ENCODE results near the gene MAIP1.
A peak's percentile ranks its signal among the peaks of the same experiment; 100 is the strongest.
"Not testable (repeated sequence)": the region's sequence is repeated elsewhere in the genome, so short reads cannot be mapped to it uniquely, and the experiment has no call there.

The MAIP1 gene

DNA sequence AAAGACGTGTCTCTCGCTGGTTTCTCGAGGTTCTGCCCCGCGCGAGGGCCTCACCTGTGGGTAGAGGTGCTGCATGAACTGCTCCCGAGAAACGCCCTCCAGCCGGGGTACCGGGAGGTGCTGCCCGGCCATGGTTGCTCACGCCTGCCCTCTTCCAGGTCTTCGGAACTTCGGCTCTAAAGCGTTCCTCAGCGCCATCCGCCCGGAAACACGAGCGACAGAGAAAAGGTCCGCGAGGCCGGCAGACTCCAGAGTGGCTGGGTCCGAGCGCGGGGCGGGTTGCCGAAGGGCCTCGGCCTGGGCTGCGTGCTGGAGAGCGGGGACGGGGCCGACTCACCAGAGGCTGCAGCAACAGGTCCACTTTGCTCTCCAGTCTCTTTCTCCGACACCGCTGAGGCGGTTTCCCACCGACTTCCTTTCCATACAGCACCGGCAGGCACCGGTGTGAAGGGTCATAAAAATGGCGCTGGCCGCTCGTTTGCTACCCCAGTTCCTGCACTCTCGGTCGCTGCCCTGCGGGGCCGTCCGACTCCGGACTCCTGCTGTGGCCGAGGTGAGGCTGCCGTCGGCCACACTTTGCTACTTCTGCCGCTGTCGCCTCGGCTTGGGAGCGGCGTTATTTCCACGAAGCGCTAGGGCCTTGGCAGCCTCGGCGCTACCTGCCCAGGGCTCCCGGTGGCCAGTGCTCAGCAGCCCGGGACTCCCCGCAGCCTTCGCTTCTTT, at the start of gene MAIP1, which contains the start of gene TYW5:
Gene MAIP1 (plus strand): TSS at position 244 of the 723 bp plus-strand sequence. CDS start 217 bp downstream, at position 461.
Gene TYW5 (minus strand): TSS at position 153 of the 723 bp plus-strand sequence. CDS start 21 bp downstream, at position 132.
- no peaks in the 10 kb centered on the region for H3K27me3 ChIP-seq (ENCODE audit: low read depth)
- no peaks in the 10 kb centered on the region for H3K9me3 ChIP-seq
- in situ Hi-C loops (cut with MboI; ENCODE audit: low sequenced_read_pairs) = loop anchor here (10.0 kb wide), 1 partner anchor 859 kb away; the partner anchor contains the start of gene BZW1
- H3K4me3 ChIP-seq = peak within 1 kb of the TSS; percentile 89
- H3K4me1 ChIP-seq = peaks cover 10% of the 10 kb centered on the region
- DNase-seq (ENCODE audit: low spot score in 2 of 2) = peak; percentile 79 to 88
- H3K36me3 ChIP-seq (replicated peaks) = peaks cover 22% of the 10 kb centered on the region

DNA sequence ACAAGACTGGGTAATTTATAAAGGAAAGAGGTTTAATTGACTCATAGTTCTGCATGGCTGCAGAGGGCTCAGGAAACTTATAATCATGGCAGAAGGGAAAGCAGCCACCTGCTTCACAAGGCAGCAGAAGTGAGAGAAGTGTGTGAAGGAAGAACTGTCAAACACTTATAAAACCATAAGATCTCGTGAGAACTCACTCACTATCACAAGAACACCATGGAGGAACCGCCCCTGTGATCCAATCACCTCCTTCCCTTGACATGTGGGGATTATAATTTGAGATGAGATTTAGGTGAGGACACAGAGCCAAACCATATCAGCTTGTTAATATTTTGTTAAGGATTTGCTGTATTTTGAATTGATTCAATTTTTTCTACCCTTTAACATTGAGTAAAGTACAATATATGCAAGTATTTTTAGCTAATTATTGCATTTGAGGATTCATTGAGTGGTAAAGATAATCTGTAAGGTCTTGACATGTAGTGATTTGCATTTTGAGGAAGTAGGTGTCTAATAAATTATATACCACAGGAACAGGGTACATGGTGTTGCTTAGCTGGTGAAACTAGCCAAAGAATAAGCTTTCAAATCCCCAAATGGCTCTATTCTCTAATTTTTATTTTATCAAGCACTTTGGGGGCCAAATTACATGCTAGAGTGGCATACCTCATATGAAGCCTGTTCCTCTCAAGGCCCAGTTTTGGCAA, 48.2 kb upstream of the MAIP1 start:
- Histone ChIP-seq H3K9me3 (no peaks in the 10 kb centered on the region), H3K4me1 (peaks cover 12% of the 10 kb centered on the region), H3K27me3 (ENCODE audit: low read depth) (no peaks in the 10 kb centered on the region), H3K4me3 (no peak overlapping the region), H3K36me3 (replicated peaks) (no peaks in the 10 kb centered on the region; the same call in 1 of the 2 replicates)
- in situ Hi-C loops (cut with MboI; ENCODE audit: low sequenced_read_pairs) = no loop called here
- DNase-seq (ENCODE audit: low spot score in 2 of 2) = no peak

GRCh38 chr2:199910338-199911051, 44.9 kb upstream of the MAIP1 start:
- in situ Hi-C loops (cut with MboI; ENCODE audit: low sequenced_read_pairs) = no loop called here

GRCh38 chr2:199911052-199911876, 44.1 kb upstream of the MAIP1 start, which contains the start of gene C2orf69:
C2orf69 (plus strand) TSS chr2:199911293; CDS start chr2:199911439, 146 bp downstream.
- DNase-seq (ENCODE audit: low spot score in 2 of 2) = peak; percentile 99 to 100
- Histone ChIP-seq H3K27me3 (ENCODE audit: low read depth) (no peaks in the 10 kb centered on the region), H3K9me3 (peaks cover 2% of the 10 kb centered on the region), H3K4me3 (peak within 1 kb of the TSS; percentile 97), H3K36me3 (replicated peaks) (peaks cover 12% of the 10 kb centered on the region), H3K4me1 (peaks cover 15% of the 10 kb centered on the region)
- in situ Hi-C loops (cut with MboI; ENCODE audit: low sequenced_read_pairs) = no loop called here

More at GRCh38 chr2:199910338-199911051, 44.9 kb upstream of the MAIP1 start:
- H3K4me3 ChIP-seq = peak overlapping the region; percentile 6
- peaks cover 7% of the 10 kb centered on the region for H3K36me3 ChIP-seq (replicated peaks)
- H3K27me3 ChIP-seq (ENCODE audit: low read depth) = no peaks in the 10 kb centered on the region
- no peak for DNase-seq (ENCODE audit: low spot score in 2 of 2)
- H3K4me1 ChIP-seq = peaks cover 16% of the 10 kb centered on the region
- no peaks in the 10 kb centered on the region for H3K9me3 ChIP-seq

DNA sequence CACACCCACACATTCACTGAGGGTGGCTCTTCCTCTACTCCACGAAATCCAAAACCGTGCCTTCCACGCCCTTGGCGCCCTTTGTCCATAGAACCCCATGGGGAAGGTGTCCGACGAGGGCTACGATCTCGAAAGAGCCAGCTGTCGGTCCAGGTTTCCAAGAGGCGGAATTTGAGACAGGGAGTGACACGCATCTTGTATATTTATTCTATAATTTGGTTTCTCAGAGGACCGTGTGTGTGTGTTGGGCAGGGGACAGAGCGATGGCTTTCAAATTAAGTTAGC, 43.6 kb upstream of the MAIP1 start:
- in situ Hi-C loops (cut with MboI; ENCODE audit: low sequenced_read_pairs) = no loop called here
- Histone ChIP-seq H3K9me3 (peaks cover 6% of the 10 kb centered on the region), H3K4me1 (peaks cover 9% of the 10 kb centered on the region), H3K4me3 (peak overlapping the region; percentile 97), H3K36me3 (replicated peaks) (peaks cover 18% of the 10 kb centered on the region), H3K27me3 (ENCODE audit: low read depth) (no peaks in the 10 kb centered on the region)
- no peak for DNase-seq (ENCODE audit: low spot score in 2 of 2)

DNA sequence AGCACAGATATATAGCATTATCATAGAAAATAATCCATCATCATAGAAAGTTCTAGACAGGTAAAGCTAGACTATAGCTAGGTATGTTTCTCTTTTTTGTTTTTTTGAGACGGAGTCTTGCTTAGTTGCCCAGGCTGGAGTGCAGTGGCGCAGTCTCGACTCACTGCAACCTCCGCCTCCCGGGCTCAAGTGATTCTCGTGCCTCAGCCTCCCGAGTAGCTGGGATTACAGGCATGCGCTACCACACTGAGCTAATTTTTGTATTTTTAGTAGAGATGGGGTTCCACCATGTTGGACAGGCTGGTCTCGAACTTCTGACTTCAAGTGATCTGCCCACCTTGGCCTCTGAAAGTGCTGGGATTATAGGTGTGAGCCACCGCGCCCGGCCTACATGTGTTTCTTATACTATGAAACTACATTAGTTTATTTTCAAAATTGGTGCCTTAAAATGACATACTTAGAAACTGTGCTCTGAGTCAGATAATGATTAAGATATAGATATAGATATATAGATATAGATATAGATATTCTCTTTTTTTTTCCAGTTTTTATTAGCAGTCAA, 42.7 kb upstream of the MAIP1 start:
- Histone ChIP-seq H3K36me3 (replicated peaks) (peaks cover 26% of the 10 kb centered on the region), H3K4me3 (peak overlapping the region; percentile 97)
- in situ Hi-C loops (cut with MboI; ENCODE audit: low sequenced_read_pairs); H3K27me3 ChIP-seq (ENCODE audit: low read depth); H3K9me3 ChIP-seq; H3K4me1 ChIP-seq: not testable (repeated sequence)
- DNase-seq (ENCODE audit: low spot score in 2 of 2) = peak in 1 of 2 experiments; percentile 32

- DNase-seq (ENCODE audit: low spot score in 2 of 2) = no peak
- Histone ChIP-seq H3K4me1 (peaks cover 8% of the 10 kb centered on the region), H3K27me3 (ENCODE audit: low read depth) (no peaks in the 10 kb centered on the region), H3K4me3 (no peak overlapping the region), H3K9me3 (peaks cover 6% of the 10 kb centered on the region), H3K36me3 (replicated peaks) (peaks cover 44% of the 10 kb centered on the region)
- in situ Hi-C loops (cut with MboI; ENCODE audit: low sequenced_read_pairs) = no loop called here
These were observed 40.9 kb upstream of the MAIP1 start for GRCh38 chr2:199914372-199914958.

- H3K9me3 ChIP-seq = peaks cover 6% of the 10 kb centered on the region
- peaks cover 50% of the 10 kb centered on the region for H3K36me3 ChIP-seq (replicated peaks)
- peaks cover 8% of the 10 kb centered on the region for H3K4me1 ChIP-seq
- in situ Hi-C loops (cut with MboI; ENCODE audit: low sequenced_read_pairs) = no loop called here
- H3K4me3 ChIP-seq = no peak overlapping the region
- no peaks in the 10 kb centered on the region for H3K27me3 ChIP-seq (ENCODE audit: low read depth)
- DNase-seq (ENCODE audit: low spot score in 2 of 2) = no peak
These were observed 38.4 kb upstream of the MAIP1 start for GRCh38 chr2:199916980-199917379.

DNA sequence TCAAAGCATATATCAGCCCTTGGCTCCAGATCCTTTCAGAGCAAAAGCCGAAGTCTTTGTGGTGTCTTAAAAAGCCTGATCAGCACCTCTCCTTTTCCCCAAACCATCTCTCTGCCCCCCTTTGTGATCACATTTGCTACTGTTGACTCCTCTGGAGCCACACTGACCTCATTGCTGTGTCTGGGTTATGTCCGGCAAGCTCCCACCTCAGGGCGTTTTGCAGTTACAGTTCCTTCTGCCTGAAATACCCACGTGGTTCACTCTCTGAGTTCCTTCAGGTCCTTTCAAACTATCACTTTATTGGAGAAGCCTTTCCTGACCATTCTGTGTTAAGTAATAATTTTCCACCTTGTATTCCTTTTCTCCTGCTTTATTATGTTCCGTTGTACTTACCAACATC, 32.5 kb upstream of the MAIP1 start:
- Histone ChIP-seq H3K27me3 (ENCODE audit: low read depth) (no peaks in the 10 kb centered on the region), H3K4me1 (peaks cover 25% of the 10 kb centered on the region), H3K4me3 (no peak overlapping the region), H3K36me3 (replicated peaks) (peaks cover 34% of the 10 kb centered on the region), H3K9me3 (no peaks in the 10 kb centered on the region)
- in situ Hi-C loops (cut with MboI; ENCODE audit: low sequenced_read_pairs) = no loop called here
- peak in 1 of 2 experiments; percentile 50 for DNase-seq (ENCODE audit: low spot score in 2 of 2)

- no peak for DNase-seq (ENCODE audit: low spot score in 2 of 2)
- Histone ChIP-seq H3K36me3 (replicated peaks) (peaks cover 27% of the 10 kb centered on the region), H3K27me3 (ENCODE audit: low read depth) (no peaks in the 10 kb centered on the region), H3K9me3 (no peaks in the 10 kb centered on the region), H3K4me1 (peaks cover 36% of the 10 kb centered on the region), H3K4me3 (no peak overlapping the region)
- in situ Hi-C loops (cut with MboI; ENCODE audit: low sequenced_read_pairs) = no loop called here
These were observed 31.5 kb upstream of the MAIP1 start for GRCh38 chr2:199923924-199924323.

DNA sequence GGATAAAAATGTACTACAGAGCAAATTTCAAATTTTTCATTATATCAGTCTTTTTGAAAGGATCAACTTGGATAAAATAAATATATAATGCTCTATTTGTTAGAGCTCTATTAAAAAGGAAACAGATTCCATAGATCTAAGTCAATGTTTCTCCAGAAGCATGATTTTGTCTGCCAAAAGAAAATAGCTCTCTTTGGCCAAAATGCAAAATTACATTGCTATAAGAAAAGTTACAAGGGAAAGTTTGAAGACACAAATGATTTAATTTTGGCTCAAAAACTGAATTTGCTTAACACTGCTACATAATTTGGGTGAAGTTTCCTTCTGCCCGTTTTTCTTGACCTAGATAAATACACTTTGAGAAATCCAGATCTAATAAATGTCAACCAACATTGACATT, 28.6 kb upstream of the MAIP1 start:
- peaks cover 33% of the 10 kb centered on the region for H3K4me1 ChIP-seq
- in situ Hi-C loops (cut with MboI; ENCODE audit: low sequenced_read_pairs) = no loop called here
- H3K4me3 ChIP-seq = no peak overlapping the region
- H3K27me3 ChIP-seq (ENCODE audit: low read depth) = no peaks in the 10 kb centered on the region
- DNase-seq (ENCODE audit: low spot score in 2 of 2) = no peak
- peaks cover 32% of the 10 kb centered on the region for H3K36me3 ChIP-seq (replicated peaks)
- no peaks in the 10 kb centered on the region for H3K9me3 ChIP-seq

- in situ Hi-C loops (cut with MboI; ENCODE audit: low sequenced_read_pairs) = no loop called here
- H3K9me3 ChIP-seq = no peaks in the 10 kb centered on the region
- DNase-seq (ENCODE audit: low spot score in 2 of 2) = no peak
- peaks cover 24% of the 10 kb centered on the region for H3K4me1 ChIP-seq
- H3K36me3 ChIP-seq (replicated peaks) = peaks cover 47% of the 10 kb centered on the region
- H3K27me3 ChIP-seq (ENCODE audit: low read depth) = no peaks in the 10 kb centered on the region
- H3K4me3 ChIP-seq = no peak overlapping the region
These were observed 27.2 kb upstream of the MAIP1 start for GRCh38 chr2:199928226-199928625.

Data from HAP-1 (cell line).